H1 (cell line): Measurements from ENCODE around the gene SLC35G2. TPM values are rescaled to one million over a fixed set of nuclear protein-coding genes. Genes with fewer than 3 reads are reported as not detected.

Experiments
- CTCF ChIA-PET: fragments of 300-600 bp; sonication (Branson Sonifier 250); formaldehyde crosslinking; loops from one replicate; lab custom pipeline; 2021; ENCODE audit not compliant: partially characterized antibody; lab: Charles Lee
- POLR2A ChIA-PET: fragments of 300-600 bp; sonication (Branson Sonifier 250); formaldehyde crosslinking; loops from one replicate; lab custom pipeline; 2021; ENCODE audit warnings: inconsistent platforms; ENCODE audit not compliant: partially characterized antibody; lab: Charles Lee
- DNase-seq, 2 experiments: peaks; one replicate each; pipeline versions ENCODE4 v3.0.0 to v3.0.0-alpha.2; 2010 to 2022; ENCODE audit warnings: low spot score in 2 of 2, low read depth in 1 of 2, mixed read lengths in 1 of 2
- FAIRE-seq: peaks from 2 replicates; lab custom pipeline; 2011; peaks lifted over from hg19 to GRCh38; lab: Jason Lieb, UNC
- H2AFZ ChIP-seq: 2 replicates; pipeline ENCODE4 v1.8.1; 2012; ENCODE audit warnings: low read length, inconsistent platforms
- H2AK5ac ChIP-seq: 2 replicates; pipeline ENCODE4 v1.6.1; 2013; ENCODE audit warnings: low read depth, low read length
- H2BK120ac ChIP-seq: replicated peaks from 2 replicates; pipeline ENCODE3; 2013; ENCODE audit warnings: low read depth, low read length, inconsistent platforms
- H2BK12ac ChIP-seq: 2 replicates; pipeline ENCODE4 v1.6.1; 2013; ENCODE audit warnings: low read depth, low read length
- H2BK15ac ChIP-seq: 2 replicates; pipeline ENCODE4 v1.6.1; 2013; ENCODE audit warnings: low read length
- H2BK20ac ChIP-seq: 2 replicates; pipeline ENCODE4 v1.6.1; 2013; ENCODE audit warnings: low read length
- H2BK5ac ChIP-seq: 2 replicates; pipeline ENCODE4 v1.6.1; 2013; ENCODE audit warnings: low read depth, low read length
- H3K14ac ChIP-seq: 2 replicates; pipeline ENCODE4 v1.6.1; 2013; ENCODE audit warnings: inconsistent platforms; ENCODE audit not compliant: insufficient read length
- H3K18ac ChIP-seq: 2 replicates; pipeline ENCODE4 v1.6.1; 2013; ENCODE audit warnings: low read length; ENCODE audit errors: extremely low read depth
- H3K23ac ChIP-seq: 2 replicates; pipeline ENCODE4 v1.6.1; 2013; ENCODE audit warnings: inconsistent platforms; ENCODE audit not compliant: insufficient read length
- H3K23me2 ChIP-seq: 2 replicates; pipeline ENCODE4 v1.6.1; 2013; ENCODE audit warnings: low read depth, low read length
- H3K27ac ChIP-seq: 2 replicates; pipeline ENCODE4 v1.6.1; 2011; ENCODE audit warnings: low read depth, low read length, inconsistent platforms
- H3K27me3 ChIP-seq, 4 experiments: replicated peaks in 1 of 4; 1 replicate in 1 of 4; 2 replicates in 3 of 4; pipeline versions ENCODE4 v1.6.1 to v1.8.1; 2011 to 2013; ENCODE audit warnings: low read length in 3 of 4, mild to moderate bottlenecking in 3 of 4, inconsistent platforms in 2 of 4, mixed read lengths in 2 of 4, moderate library complexity in 1 of 4; ENCODE audit not compliant: control insufficient read depth in 3 of 4, insufficient read depth in 3 of 4; ENCODE audit errors: extremely low read depth in 1 of 4
- H3K36me3 ChIP-seq, 4 experiments: 2 replicates each; pipeline versions ENCODE4 v1.6.1 to v1.8.1; 2011 to 2013; ENCODE audit warnings: mild to moderate bottlenecking in 4 of 4, low read length in 3 of 4, moderate library complexity in 2 of 4, control low read depth in 1 of 4, inconsistent platforms in 1 of 4; ENCODE audit not compliant: insufficient read depth in 4 of 4, control insufficient read depth in 2 of 4
- H3K4ac ChIP-seq: replicated peaks from 2 replicates; pipeline ENCODE3; 2013; ENCODE audit warnings: low read length, low read depth, mixed read lengths, inconsistent platforms; ENCODE audit not compliant: insufficient read length
- H3K4me1 ChIP-seq, 4 experiments: replicated peaks in 1 of 4; 1 replicate in 1 of 4; 2 replicates in 3 of 4; pipeline versions ENCODE4 v1.6.1 to v1.8.1; 2011 to 2013; ENCODE audit warnings: low read length in 3 of 4, inconsistent platforms in 2 of 4, mixed read lengths in 1 of 4; ENCODE audit not compliant: insufficient read depth in 4 of 4, control insufficient read depth in 3 of 4
- H3K4me2 ChIP-seq, 2 experiments: 2 replicates each; pipeline versions ENCODE4 v1.6.1 to v1.8.1; 2011 to 2013; ENCODE audit warnings: low read depth in 2 of 2, low read length in 2 of 2, control low read depth in 1 of 2, inconsistent platforms in 1 of 2, mild to moderate bottlenecking in 1 of 2; ENCODE audit not compliant: insufficient read depth in 1 of 2
- H3K4me3 ChIP-seq, 4 experiments: fragments of 200-600, 300-600 bp in 1 of 4; sonication (generic), shearing (Covaris generic), sonication (Bioruptor Twin) in 1 of 4; 2 replicates each; pipeline versions ENCODE4 v1.5.1 to v1.8.1; 2011 to 2016; ENCODE audit warnings: low read length in 4 of 4, low read depth in 3 of 4, control low read depth in 2 of 4, inconsistent platforms in 2 of 4, mild to moderate bottlenecking in 2 of 4, mixed read lengths in 1 of 4, moderate library complexity in 1 of 4; ENCODE audit not compliant: insufficient read depth in 2 of 4; ENCODE audit errors: extremely low read depth in 1 of 4
- H3K56ac ChIP-seq: replicated peaks from 2 replicates; pipeline ENCODE3; 2013; ENCODE audit warnings: low read depth, mild to moderate bottlenecking, mixed read lengths, low read length, inconsistent platforms; ENCODE audit not compliant: insufficient read length
- H3K79me1 ChIP-seq: 2 replicates; pipeline ENCODE4 v1.6.1; 2013; ENCODE audit warnings: low read depth, low read length, control low read depth
- H3K79me2 ChIP-seq, 2 experiments: 2 replicates each; pipeline versions ENCODE4 v1.6.1 to v1.8.1; 2012 to 2013; ENCODE audit warnings: low read length in 2 of 2, mild to moderate bottlenecking in 2 of 2, inconsistent platforms in 1 of 2; ENCODE audit not compliant: insufficient read depth in 2 of 2, control insufficient read depth in 1 of 2
- H3K9ac ChIP-seq, 4 experiments: replicated peaks in 1 of 4; 1 replicate in 1 of 4; 2 replicates in 3 of 4; pipeline versions ENCODE4 v1.6.1 to v1.8.1; 2011 to 2013; ENCODE audit warnings: low read depth in 3 of 4, low read length in 3 of 4, control low read depth in 2 of 4, mild to moderate bottlenecking in 2 of 4, moderate library complexity in 2 of 4, inconsistent platforms in 1 of 4; ENCODE audit errors: extremely low read depth in 1 of 4
- H3K9me3 ChIP-seq, 2 experiments: 2 replicates each; pipeline versions ENCODE4 v1.6.1 to v1.8.1; 2012 to 2013; ENCODE audit warnings: mild to moderate bottlenecking in 2 of 2, moderate library complexity in 2 of 2, control low read depth in 1 of 2, inconsistent platforms in 1 of 2, low read depth in 1 of 2, low read length in 1 of 2, mixed read lengths in 1 of 2; ENCODE audit not compliant: insufficient read depth in 2 of 2
- H4K20me1 ChIP-seq, 2 experiments: replicated peaks in 1 of 2; 2 replicates each; pipeline versions ENCODE3 to v1.8.1; 2011 to 2013; ENCODE audit warnings: inconsistent platforms in 2 of 2, low read length in 2 of 2, mild to moderate bottlenecking in 1 of 2; ENCODE audit not compliant: insufficient read depth in 2 of 2, control insufficient read depth in 1 of 2
- H4K5ac ChIP-seq: 2 replicates; pipeline ENCODE4 v1.6.1; 2013; ENCODE audit warnings: low read length, low read depth, mixed read lengths, inconsistent platforms; ENCODE audit not compliant: insufficient read length
- H4K8ac ChIP-seq: 2 replicates; pipeline ENCODE4 v1.8.0; 2013; ENCODE audit warnings: mild to moderate bottlenecking, moderate library complexity, low read length, inconsistent platforms; ENCODE audit not compliant: insufficient read depth; ENCODE audit errors: extremely low read depth
- H4K91ac ChIP-seq: replicated peaks from 2 replicates; pipeline ENCODE3; 2013; ENCODE audit warnings: low read length, mixed read lengths, inconsistent platforms; ENCODE audit not compliant: insufficient read length
- BACH1 ChIP-seq: IDR thresholded peaks from 2 replicates; pipeline ENCODE4 v1.6.1; 2012; ENCODE audit warnings: low read length, improper control_type of control experiment
- CBX8 ChIP-seq: fragments of 300-800, 300-1000 bp; sonication (generic); IDR thresholded peaks from 2 replicates; pipeline ENCODE4 v1.7.1; 2016; ENCODE audit warnings: low read depth, low read length, borderline replicate concordance
- E2F6 ChIP-seq: IDR thresholded peaks from 2 replicates; pipeline ENCODE4 v1.6.1; 2012; ENCODE audit warnings: inconsistent platforms
- HDAC2 ChIP-seq, 2 experiments: fragments of 300-600 bp in 1 of 2; sonication (generic) in 1 of 2; IDR thresholded peaks; 2 replicates each; pipeline ENCODE4 v1.6.1; 2011 to 2012; ENCODE audit warnings: low read depth in 2 of 2, low read length in 2 of 2, mild to moderate bottlenecking in 2 of 2, moderate library complexity in 2 of 2, borderline replicate concordance in 1 of 2, inconsistent platforms in 1 of 2
- KDM1A ChIP-seq: fragments of 200-600, 300-600 bp; sonication (generic); IDR thresholded peaks from 2 replicates; pipeline ENCODE4 v1.7.1; 2016; ENCODE audit warnings: mild to moderate bottlenecking, low read length, borderline replicate concordance
- MAX ChIP-seq: IDR thresholded peaks from 2 replicates; pipeline ENCODE4 v1.6.1; 2012; ENCODE audit warnings: inconsistent platforms
- RFX5 ChIP-seq: IDR thresholded peaks from 2 replicates; pipeline ENCODE4 v1.6.1; 2011; ENCODE audit warnings: low read depth, low read length, improper control_type of control experiment, borderline replicate concordance
- SP1 ChIP-seq: IDR thresholded peaks from 2 replicates; pipeline ENCODE4 v1.6.1; 2011; ENCODE audit warnings: low read depth, low read length
- SP2 ChIP-seq: IDR thresholded peaks from 2 replicates; pipeline ENCODE4 v1.6.1; 2012; ENCODE audit warnings: mild to moderate bottlenecking, low read length, inconsistent platforms
- TAF1 ChIP-seq: IDR thresholded peaks from 2 replicates; pipeline ENCODE4 v1.6.1; 2011; ENCODE audit warnings: mild to moderate bottlenecking, low read depth, low read length
- TBP ChIP-seq: IDR thresholded peaks from 2 replicates; pipeline ENCODE4 v1.6.1; 2011; ENCODE audit warnings: low read depth, low read length, improper control_type of control experiment
- TEAD4 ChIP-seq: IDR thresholded peaks from 2 replicates; pipeline ENCODE4 v1.6.1; 2012; ENCODE audit warnings: low read depth, low read length, inconsistent platforms, mixed read lengths
- WGBS, 2 experiments: shearing (Covaris generic) in 1 of 2; methylation state at CpG; one replicate each; pipeline versions ENCODE4 v1.1.6 to v1.1.7; 2013 to 2015; ENCODE audit warnings: low lambda C conversion rate in 2 of 2, mixed read lengths in 2 of 2, inconsistent platforms in 1 of 2, low coverage in 1 of 2, missing lambda C conversion rate in 1 of 2; ENCODE audit not compliant: insufficient replicate concordance in 2 of 2, insufficient coverage in 1 of 2, insufficient read length in 1 of 2; ENCODE audit errors: extremely low coverage in 1 of 2, missing lambda C conversion rate in 1 of 2; 5-methylcytosine and 5-hydroxymethylcytosine counted together
- polyA plus RNA-seq, 7 experiments: library from polyadenylated mRNA; depleted of rRNA in 3 of 7; stranded (reverse) in 5 of 7; unstranded in 2 of 7; fragments of >200 nt in 5 of 7; fragments of 200-250 nt in 2 of 7; gene quantifications; 1 replicate in 5 of 7; 2 replicates in 1 of 7; 4 replicates in 1 of 7; pipeline versions ENCODE4 v1.2.1 to v1.2.3, GENCODE V29; 2011 to 2013; ENCODE audit warnings: missing spikeins in 2 of 7, mixed read lengths in 2 of 7
- total RNA-seq: library from RNA; stranded (reverse); fragmentation: NEBNext Ultra II Directional; extraction: Animal tissue kit (Norgen Biotek cat#: 25700); gene quantifications from 2 replicates; pipeline ENCODE4 v1.2.1, GENCODE V29; 2021

Gene SLC35G2
- total and polyA plus RNA-seq, 2 of the 8 experiments (the other 6 are each of a cell fraction or from before 2014, with no cell fraction given), result 5.2 to 6.4 TPM

- H4K20me1 ChIP-seq, result peaks cover 0 to 1% of the 10 kb centered on the region in 2 experiments
- no peaks in the 10 kb centered on the region for H3K9me3 ChIP-seq
- no peak overlapping the region for H4K8ac ChIP-seq
- H2BK12ac ChIP-seq, result no peak overlapping the region
- H2BK5ac ChIP-seq, result no peak overlapping the region
- no peaks in the 10 kb centered on the region for H3K4me1 ChIP-seq
- no peak for TF ChIP-seq RFX5
- no peak for TF ChIP-seq SP2
- TF ChIP-seq KDM1A, result no peak
- TF ChIP-seq E2F6, result no peak
- TF ChIP-seq BACH1, result no peak
- TF ChIP-seq HDAC2 (IDR thresholded peaks at IDR 0.05; ENCODE audit: borderline replicate concordance in 1 of 2, low read depth in 2 of 2, low read length in 2 of 2), result no peak
- TF ChIP-seq MAX, result no peak
- TF ChIP-seq CBX8, result no peak
- TF ChIP-seq TAF1, result no peak
- TF ChIP-seq TBP, result no peak
- TF ChIP-seq SP1, result no peak
- no peak for TF ChIP-seq TEAD4
- H3K4me2 ChIP-seq, result no peak overlapping the region
- H3K79me1 ChIP-seq, result peaks cover 7% of the 10 kb centered on the region
- no peak overlapping the region for H3K23ac ChIP-seq
- ChIA-PET POLR2A (interaction anchor here (0.6 to 1.2 kb wide), 2 partner anchors 14 to 22 kb away, joined by 4 read pairs; partner anchors contain the start of gene NCK1), CTCF (interaction anchor here (0.6 to 1.6 kb wide), 5 partner anchors 13 to 94 kb away, joined by 3 to 5 read pairs (median 3); no protein-coding TSS in a partner anchor)
- no peak overlapping the region for H2BK120ac ChIP-seq
- no peak overlapping the region for H2BK15ac ChIP-seq
- no peak overlapping the region for H3K4me3 ChIP-seq
- H3K27me3 ChIP-seq, result no peaks in the 10 kb centered on the region
- no peak overlapping the region for H4K91ac ChIP-seq
- no peaks in the 10 kb centered on the region for H3K23me2 ChIP-seq
- H3K79me2 ChIP-seq, result peaks cover 7 to 86% of the 10 kb centered on the region in 2 experiments; a peak in 3 of 4 replicates
- H3K9ac ChIP-seq, result no peak overlapping the region
- H3K18ac ChIP-seq, result no peak overlapping the region
- WGBS, 2 experiments, result 90% methylated on average over 9 of the region's 9 CpGs; no CpG with 5 or more reads in 1 of the 2 experiments
- H2AK5ac ChIP-seq, result no peak overlapping the region
- DNase-seq (no peak), FAIRE-seq (no peak)
- no peak overlapping the region for H3K4ac ChIP-seq
- no peak overlapping the region for H4K5ac ChIP-seq
- H3K56ac ChIP-seq, result no peak overlapping the region
- H2BK20ac ChIP-seq, result no peak overlapping the region
- no peak overlapping the region for H3K14ac ChIP-seq
- no peaks in the 10 kb centered on the region for H3K36me3 ChIP-seq
- no peak overlapping the region for H2AFZ ChIP-seq
- no peak overlapping the region for H3K27ac ChIP-seq
Observed at GRCh38 chr3:136883967-136884720, 65.2 kb downstream of the SLC35G2 start.
